TTC549 (cell line): ENCODE data around the gene CD300E.
"Not testable (repeated sequence)": the region's sequence is repeated elsewhere in the genome, so short reads cannot be mapped to it uniquely, and the experiment has no call there.

Source experiments
- FAIRE-seq: peaks from 2 replicates; lab custom pipeline; 2012; peaks lifted over from hg19 to GRCh38; lab: Jason Lieb, UNC

Gene CD300E

DNA sequence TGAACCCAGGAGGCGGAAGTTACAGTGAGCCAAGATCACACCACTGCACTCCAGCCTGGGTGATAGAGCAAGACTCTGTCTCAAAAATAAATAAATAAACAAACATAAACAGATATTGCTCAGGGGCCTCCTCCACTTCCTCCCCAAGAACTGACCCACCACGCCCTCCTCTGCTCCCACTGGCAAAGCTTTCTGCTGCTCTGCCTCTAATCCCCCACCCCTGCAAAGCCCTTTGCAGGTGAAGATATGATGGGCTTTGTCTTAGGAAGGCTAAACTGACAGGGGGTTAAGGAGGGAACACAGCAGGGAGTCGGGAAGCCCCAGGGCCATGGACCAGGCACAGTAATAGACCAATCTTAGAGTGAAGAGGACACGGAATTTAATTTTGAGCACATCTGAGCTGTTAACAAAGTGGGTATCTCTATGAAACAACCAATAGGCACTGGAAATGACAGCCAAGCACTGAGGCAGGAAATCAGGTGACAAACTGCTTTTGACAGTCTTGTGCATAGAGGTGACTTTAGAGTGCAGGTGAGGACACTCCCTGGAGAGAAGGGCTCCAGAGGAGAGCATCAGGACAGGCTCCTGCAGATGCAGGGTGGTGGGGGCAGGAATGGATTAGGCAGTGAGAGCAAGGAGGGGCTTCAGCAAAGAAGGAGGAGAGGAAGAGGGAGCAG, 25.1 kb downstream of the CD300E start:
- FAIRE-seq, result no peak

DNA sequence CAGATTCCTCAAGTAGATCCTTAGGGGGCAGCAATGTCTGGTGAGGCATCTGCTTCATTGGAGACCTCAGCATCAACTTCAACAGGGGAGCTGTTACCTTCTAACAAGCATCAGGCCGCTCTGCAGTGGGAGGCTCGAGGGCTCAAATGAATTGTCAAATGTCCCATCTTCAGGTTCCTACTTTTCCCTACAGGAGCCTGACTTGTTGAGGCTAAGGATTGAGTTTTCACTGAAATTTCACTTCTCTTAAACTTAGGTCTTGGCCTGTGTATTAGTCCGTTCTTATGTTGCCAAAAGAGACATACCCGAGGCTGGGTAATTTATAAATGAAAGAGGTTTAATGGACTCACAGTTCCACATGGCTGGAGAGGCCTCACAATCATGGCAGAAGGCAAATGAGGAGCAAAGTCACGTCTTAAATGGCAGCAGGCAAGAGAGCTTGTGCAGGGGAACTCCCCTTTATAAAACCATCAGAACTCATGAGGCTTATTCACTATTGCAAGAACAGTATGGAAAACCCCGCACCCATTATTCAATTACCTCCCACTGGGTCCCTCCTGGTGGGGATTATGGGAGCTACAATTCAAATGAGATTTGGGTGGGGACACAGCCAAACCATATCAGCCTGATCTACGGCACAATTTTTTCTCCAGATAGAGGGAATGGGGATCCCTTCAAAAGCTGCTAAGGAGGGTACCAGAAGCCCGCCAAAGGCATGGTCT, 26.3 kb downstream of the CD300E start:
- no peak for FAIRE-seq

DNA sequence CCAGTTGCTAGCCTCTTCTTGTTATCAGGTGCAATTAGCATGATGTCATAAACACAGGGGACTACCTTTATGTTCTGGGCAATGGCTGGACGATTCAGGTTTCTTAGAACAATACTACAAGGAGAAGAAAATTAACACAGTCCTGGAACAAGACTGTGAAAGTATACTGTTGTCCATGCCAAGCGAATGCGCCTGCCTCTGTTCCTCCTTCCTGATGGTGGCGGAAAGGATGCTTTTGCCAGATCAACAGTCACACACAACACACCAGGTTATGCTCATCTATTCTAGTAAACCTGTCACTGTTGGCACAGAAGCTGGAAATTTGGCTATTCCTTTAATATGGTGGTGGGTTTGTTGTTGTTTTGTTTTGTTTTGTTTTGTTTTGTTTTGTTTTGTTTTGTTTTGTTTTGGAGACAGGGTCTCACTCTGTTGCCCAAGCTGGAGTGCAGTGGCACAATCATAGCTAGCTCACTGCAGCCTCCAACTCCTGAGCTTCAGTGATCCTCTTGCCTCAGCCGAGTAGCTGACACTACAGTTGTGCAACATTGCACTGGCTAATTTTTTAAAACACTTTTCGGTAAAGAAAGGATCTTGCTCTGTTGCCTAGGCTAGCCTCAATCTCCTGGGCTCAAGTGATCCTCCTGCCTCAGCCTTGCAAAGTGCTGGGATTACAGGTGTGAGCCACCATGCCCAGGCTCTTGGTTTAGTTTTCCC, 28.3 kb downstream of the CD300E start:
- FAIRE-seq, result no peak

DNA sequence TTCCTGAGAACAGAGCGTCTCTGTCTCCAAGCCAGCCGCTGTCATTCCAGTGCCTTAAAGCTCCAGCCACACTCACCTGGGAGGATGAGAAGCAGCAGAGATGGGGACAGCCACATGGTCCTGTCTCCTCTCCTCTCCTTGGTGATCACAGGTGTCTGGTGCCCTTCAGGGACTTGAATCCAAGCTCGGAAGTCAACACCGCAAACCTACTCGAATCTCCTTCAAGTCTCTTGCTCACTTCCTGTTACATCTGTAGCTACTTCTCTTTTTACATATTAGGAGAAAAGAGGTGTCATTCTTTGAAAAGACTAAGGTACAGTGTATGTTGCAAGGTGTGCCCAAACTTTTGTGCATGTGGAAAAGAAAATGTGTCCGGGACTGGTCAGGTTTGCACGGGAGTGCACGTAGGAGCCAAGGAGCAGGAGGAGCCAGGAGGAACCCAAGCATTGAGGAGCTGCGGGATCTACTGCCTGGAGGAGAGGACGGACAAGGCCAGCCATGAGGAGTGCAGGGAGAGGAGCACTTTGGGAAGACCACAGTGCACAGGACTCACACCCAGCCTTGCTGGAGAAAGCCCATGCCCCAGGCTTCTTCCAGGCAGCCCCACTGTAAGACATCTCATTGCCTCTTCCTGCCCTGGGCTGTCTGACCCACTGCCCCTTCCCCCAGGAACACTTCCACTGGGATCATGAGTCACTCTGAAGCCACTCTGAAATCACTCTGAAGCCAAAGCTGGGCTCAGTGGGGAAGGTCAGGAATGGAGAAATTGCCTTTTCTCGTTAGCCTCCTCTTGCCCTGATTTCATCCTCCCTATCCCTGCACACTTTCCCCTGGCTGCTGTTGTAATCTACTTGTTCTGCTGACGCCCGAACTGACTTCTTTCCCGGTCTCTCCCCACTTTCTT, 31.2 kb downstream of the CD300E start, which contains the start of gene CD300LD:
Gene CD300LD (minus strand): TSS at position 197 of the 904 bp plus-strand sequence. CDS start 81 bp downstream, at position 116.
- no peak for FAIRE-seq

DNA sequence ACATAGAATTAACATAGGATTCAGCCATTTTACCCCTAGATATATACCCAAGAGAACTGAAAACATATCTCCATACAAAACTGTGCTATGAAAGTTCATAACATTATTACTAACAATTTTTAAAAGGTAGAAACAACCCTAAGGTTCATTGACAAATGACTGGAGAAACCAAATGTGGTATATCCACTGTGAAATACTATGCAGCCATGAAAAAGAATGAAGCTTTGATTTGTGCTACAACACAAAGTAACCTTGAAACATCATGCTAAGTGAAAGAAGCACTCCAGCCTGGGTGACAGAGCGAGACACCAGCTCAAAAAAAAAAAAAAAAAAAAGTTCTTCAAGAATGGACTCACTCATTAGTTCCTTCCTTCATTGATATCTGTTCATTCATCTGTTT, 32.0 kb downstream of the CD300E start:
- no peak for FAIRE-seq

DNA sequence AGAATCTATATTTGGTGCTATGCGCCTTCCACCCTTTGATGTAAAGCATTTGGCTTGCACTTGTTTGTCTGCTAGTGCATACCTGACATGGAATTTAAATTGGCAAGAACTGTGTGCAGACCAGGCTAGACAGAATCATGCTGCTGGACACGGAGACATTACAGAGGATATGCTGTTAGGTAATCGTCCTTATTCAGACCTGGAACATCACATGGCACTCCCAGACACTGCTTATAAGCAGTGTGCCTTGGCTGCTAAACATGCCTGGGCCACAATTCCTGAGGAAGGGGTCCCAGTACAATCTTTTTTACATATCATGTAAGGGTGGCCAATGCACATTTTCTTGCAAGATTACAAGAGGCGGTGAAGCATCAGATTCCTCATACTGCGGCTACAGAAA, 37.8 kb downstream of the CD300E start:
- no peak for FAIRE-seq

DNA sequence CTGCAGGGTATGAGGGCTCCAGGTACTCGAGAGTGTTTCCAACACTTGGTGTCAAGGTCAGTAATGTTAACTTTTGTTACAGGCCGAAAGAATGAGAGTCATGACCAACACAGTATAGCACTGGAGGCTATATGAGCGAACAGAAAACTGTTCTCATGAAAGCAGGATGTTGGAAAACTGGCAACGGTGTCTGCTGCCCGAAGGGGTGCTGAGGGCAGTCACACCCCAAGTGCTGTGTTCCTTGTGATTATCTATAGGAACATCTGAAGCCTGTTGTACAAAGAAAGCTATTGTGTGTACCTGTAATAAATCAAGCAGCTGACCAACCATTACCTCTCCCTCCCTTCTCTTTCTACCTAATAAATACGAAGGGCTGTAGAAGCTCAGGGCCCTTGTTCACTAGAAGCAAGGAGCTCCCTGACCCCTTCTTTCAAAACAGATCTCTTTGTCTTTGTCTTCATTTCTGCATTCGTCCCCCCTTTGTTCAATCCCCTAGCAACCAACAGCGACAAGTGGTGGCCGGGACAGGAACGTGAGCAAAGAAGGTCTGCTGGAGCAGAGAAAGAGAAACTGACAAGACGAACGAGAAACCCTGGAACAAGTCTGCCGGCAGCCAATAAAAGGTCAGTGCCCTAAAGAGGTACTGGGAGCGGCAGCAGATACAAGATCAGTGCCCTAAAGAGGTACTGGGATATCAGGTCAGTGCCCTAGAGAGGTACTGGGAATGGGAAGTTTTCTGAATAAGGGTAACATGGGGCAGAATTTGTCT, 39.1 kb downstream of the CD300E start:
- no peak for FAIRE-seq

DNA sequence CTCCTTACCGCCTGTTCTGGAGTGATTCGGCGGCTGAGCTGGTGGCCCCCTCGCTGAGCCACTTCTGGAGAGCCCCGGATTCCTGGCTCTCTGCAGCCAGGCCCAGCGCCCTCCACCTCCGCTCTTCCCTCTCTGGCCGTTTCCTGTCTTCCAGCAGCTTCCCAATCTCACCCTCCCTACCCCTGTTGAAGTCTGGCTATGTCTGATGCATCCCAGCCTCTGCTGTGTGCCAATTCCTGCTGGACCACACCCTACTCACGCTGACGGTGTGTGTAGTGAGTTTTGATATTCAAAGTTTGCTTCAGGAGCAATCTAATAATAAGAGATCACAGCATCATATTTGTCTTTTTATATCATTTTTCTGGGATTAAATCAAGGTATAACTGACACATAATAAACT, 40.9 kb downstream of the CD300E start:
- no peak for FAIRE-seq

DNA sequence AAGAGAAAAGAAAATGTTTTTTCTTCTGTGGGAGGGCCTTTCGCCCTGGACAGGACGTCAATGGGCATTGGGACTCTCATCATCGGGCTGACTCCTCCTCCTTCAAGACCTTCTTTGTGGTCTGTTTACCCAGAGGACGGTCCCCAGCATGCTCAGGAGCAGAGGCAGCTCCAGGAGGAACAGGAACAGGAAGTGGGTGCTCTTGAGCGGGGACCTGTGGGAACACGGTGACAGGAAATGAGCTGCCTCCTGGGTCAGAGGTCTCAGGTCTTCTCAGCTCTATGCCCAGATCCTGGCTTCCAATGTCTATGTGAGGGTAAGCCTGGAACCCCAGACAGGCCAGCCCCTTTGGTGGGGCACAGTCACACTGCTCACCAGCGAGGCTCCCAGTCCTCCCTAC, 43.6 kb downstream of the CD300E start:
- no peak for FAIRE-seq

DNA sequence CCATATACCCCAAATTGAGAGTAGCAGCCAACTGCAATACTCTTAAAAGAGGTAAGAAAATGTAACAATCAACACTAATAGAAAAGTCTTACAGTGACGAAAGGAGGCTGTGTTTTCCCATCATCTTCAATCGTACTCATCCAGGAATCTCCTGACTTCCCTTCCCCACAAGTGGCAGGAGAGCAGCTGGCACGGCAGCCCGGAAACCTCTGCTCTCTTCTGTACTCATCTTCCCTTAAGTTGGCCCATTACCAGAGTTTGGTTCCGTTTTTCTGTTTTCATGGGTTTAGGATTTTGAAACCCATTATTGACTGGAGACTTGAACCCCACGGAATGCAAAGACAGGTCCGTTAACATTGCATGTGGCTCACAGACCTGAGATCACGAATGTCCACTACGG, 44.6 kb downstream of the CD300E start:
- FAIRE-seq, result no peak

DNA sequence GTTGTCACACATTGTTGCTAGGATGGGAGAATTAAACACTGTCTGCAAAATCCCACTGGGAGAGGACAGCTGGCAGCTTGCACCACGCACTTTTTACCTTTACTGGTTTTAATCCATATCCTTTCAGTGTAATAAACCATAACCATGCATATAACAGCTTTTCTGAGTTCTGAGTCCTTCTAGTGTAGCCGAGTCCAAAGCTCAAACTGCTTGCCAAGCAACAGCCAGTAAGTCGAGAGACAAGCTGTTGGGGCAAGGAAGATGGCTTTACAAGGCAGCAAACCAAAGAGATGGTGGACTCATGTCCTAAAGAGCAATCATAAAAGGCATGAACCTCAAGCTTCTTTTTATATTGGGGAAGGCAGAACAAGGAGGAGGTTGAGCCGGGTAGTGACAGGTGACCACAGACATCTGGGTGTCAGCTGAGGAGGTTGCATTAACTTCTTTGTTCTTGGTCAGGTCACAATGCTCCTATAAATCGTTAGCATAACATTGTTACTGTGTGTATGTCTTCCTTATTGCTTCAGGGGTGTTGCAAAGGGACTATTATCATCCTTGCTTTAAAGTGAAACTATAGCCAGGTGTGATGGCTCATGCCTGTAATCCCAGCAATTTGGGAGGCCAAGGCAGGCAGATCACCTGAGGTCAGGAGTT, 48.9 kb downstream of the CD300E start:
- no peak for FAIRE-seq

DNA sequence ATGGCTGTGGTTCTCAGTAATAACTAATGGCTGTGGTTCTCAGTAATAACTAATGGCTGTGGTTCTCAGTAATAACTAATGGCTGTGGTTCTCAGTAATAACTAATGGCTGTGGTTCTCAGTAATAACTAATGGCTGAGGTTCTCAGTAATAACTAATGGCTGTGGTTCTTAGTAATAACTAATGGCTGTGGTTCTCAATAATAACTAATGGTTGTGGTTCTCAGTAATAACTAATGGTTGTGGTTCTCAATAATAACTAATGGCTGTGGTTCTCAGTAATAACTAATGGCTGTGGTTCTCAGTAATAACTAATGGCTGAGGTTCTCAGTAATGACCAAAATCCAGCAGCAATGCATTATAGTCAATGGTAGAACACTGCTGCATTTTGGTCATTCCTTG, 49.9 kb downstream of the CD300E start:
- not testable (repeated sequence) for FAIRE-seq

DNA sequence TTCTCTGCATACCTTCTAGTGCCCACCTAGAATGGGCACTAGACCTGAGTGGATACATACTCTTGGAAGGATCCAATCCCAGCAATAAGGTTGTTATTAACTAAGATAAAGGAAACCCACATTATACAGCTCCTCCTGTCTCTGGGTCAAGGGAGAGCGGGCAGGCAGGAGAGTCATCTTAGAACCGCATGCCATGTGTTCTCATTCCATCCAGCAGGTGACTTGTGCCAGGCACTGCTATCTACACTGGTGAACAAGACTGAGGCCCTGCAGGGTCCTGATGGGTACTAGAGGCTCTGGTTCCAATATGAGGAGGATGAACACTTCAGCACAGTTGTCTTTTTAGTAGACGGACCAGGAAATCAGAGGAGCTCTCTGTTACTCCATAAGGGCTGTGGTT, 50.4 kb downstream of the CD300E start:
- no peak for FAIRE-seq

DNA sequence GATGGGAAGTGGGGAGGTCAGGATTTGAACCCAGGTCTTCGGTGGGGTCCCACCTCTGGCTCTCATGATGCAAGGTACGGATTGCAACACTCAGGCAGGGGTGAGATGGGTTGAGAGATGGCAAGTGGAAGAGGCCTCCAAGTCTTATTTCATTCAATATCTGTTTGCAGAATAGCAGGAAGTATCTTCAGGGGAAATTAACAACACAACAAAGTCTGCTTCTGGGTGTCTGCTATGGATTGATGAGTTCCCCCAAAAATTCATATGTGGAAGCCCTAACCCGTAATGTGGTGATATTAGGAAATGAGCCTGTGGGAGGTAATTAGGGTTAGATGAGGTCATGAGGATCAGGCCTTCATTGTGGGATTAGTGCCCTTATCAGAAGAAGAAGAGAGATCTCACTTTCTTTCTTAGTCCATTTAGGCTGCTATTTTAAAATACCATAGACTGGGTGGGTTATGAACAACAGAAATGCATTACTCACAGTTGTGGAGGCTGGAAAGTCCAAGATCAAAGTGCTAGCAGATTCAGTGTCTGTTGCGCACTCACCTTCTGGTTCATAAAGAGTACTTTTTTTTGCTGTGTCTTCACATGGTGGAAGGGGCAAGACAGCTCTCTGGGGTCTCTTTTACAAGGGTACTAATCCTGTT, 51.8 kb downstream of the CD300E start:
- FAIRE-seq, result no peak

DNA sequence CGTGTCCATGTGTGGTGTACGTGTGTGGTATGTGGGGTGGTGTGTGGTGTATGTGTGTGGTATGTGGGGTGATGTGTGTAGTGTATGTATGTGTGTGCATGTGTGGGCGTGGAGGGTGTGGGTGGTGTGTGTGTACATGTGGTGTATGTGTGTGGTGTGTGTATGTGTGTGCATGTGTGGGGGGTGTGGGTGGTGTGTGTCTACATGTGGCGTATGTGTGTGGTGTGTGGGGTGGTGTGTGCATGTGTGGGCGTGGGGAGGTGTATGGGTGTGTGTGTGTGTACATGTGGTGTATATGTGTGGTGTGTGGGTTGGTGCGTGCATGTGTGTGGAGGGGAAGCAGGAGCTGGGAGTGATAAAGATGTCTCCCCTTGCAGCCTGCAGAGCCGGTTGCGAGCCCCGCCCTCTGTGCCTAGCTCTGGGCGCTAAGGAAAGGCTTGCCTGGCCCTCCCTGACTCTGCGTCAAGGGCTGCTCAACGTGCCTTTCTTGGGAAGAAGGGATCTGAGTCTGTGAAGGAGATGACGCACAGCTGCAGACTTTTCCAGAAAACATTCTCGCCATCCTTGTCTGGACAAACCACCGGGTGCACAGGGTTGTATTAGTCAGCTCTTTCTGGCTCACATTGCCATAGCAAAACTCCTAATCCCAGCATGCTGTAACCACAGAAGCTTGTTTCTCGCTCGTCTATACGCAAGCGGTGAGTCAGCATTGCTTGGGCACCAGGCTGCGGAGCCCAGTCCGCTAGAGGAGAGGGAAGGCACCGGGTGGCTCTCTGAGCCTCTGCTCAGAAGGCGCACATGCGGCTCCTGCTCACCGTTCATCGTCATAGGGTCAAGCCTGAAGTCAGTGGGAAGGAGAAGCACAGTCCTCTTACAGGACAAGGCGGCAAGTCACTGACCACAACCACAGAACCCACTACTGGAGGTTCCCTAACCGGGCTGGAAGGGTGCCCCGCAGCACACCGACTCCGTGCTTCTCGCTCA, 54.2 kb downstream of the CD300E start:
- no peak for FAIRE-seq

DNA sequence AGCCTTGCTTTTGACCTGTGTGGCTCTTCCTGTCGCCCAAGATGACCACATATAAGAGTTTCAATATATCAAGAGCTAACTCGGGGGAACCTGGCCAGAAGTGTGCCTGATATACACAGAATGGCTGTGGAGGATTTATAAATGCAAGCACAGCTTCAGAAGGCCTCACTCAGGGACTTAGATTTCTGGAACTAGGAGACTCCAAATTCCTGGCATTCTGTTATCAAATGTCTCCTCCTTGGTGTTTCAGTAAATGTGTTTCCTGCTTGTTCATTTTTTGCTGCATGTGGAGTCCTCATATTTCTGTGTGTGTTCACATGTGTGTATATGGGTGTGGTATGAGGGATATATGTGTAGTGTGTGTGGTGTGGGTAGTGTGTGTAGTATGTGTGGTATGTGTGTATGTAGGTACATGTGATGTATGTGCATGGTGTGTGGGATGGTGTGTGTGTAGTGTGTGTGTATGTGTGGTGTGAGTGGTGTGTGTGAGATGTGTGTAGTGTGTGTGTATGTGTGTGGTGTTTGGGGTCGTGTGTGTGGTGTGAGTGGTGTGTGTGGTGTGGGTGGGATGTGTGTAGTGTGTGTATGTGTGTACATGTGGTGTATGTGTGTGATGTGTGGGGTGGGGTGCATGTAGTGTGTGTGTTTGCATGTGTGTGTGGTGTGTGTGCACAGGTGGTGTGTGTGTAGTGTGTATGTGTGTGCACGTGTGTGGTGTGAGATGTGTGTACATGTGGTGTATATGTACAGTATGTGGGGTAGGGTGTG, 55.2 kb downstream of the CD300E start:
- FAIRE-seq, result no peak

DNA sequence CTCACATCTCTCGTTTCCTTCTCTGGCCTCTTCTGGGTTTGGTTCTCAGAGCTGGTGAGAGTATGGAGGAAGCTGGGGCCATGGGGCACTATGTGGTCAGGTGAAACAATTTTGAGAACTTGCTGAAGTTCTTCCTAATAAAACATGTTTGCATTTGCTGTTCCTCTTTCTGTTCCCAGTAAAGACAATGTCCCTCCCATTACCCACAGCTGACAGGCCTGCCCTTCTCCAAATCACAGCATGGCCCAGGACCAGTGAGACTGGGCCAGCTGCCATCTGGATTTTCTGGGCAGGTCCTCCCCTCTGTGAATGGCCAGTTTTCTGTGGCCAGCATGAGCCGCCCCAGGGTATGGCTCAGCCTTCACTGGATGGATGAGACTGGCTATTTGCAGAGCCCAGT, 56.1 kb downstream of the CD300E start, which contains the start of gene CD300H:
Gene CD300H (minus strand): TSS at position 113 of the 400 bp plus-strand sequence.
- no peak for FAIRE-seq

DNA sequence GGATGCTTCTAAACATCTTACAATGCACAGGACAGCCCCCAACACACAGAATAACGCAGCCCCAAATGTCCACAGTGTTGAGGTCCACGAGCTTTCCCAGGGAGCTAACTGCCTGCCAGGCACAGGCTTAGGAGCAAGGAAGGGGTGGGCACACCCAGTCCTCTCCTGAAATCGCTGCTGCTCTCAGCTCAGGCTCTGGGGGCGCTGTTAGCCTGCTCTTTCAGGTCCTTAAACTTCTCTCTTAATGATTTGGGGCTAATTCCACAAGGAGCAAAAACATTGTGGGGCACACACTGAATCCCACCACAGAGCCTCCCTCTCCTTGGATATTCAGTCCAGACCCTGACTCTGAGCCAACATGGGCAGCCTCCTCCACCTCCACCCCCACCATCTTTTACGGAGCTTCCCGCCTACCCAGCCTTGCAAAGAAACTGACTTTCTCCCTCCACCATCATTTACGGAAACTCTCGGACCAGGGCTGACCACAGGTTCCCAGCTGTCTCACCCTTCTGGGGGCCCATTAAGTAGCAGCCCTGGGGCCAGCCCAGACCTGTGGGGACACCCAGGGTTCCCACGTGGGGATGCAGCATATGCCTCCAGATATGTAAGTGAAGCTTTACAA, 57.3 kb downstream of the CD300E start:
- FAIRE-seq, result no peak
